ENCODE data around the gene TBCB.

DNA sequence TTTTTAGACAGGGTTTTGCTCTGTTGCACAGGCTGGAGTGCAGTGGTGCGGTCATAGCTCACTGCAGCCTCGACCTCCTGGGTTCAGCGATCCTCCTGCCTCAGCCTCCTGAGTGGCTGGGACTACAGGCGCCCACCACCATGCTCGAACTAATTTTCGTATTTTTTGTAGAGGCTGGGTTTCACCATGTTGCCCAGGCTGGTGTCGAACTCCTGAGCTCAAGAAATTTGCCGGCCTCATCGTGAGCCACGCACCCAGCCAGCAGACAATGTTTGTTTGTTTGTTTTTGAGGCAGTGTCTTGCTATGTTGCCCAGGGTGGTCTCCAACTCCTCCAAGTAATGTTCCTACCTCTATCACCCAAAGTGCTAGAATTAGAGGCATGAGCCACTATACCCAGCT, 37.9 kb downstream of the TBCB start:
- TF ChIP-seq, protein P1, sequence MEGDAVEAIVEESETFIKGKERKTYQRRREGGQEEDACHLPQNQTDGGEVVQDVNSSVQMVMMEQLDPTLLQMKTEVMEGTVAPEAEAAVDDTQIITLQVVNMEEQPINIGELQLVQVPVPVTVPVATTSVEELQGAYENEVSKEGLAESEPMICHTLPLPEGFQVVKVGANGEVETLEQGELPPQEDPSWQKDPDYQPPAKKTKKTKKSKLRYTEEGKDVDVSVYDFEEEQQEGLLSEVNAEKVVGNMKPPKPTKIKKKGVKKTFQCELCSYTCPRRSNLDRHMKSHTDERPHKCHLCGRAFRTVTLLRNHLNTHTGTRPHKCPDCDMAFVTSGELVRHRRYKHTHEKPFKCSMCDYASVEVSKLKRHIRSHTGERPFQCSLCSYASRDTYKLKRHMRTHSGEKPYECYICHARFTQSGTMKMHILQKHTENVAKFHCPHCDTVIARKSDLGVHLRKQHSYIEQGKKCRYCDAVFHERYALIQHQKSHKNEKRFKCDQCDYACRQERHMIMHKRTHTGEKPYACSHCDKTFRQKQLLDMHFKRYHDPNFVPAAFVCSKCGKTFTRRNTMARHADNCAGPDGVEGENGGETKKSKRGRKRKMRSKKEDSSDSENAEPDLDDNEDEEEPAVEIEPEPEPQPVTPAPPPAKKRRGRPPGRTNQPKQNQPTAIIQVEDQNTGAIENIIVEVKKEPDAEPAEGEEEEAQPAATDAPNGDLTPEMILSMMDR (IDR thresholded peaks at IDR 0.05; ENCODE audit: low read length), result no peak
- TF ChIP-seq EZH2 (optimal IDR thresholded peaks at IDR 0.05; ENCODE audit: low read depth, low read length), result no peak
